Measurements from ENCODE around the gene MRPL43.

GRCh38 chr10:100962351-100963080, 24.8 kb downstream of the MRPL43 start:
- TF ChIP-seq ZNF274 (IDR thresholded peaks at IDR 0.05; ENCODE audit: low read depth, low read length) = no peak
- no peak for TF ChIP-seq POLR2A (IDR thresholded peaks at IDR 0.05; ENCODE audit: borderline replicate concordance, extremely low read depth, insufficient read depth, insufficient read length)
- no peak for TF ChIP-seq CTCF (IDR thresholded peaks at IDR 0.05 in 2 of 3, conservative IDR thresholded peaks at IDR 0.05 in 1 of 3; ENCODE audit: borderline replicate concordance in 1 of 3, insufficient read depth in 1 of 3, low read depth in 2 of 3, low read length in 2 of 3)
- no peak for TF ChIP-seq SRF (IDR thresholded peaks at IDR 0.05; ENCODE audit: low read depth)
- TF ChIP-seq SP1 (IDR thresholded peaks at IDR 0.05; ENCODE audit: low read depth) = no peak
- no peak for TF ChIP-seq POLR2AphosphoS5 (IDR thresholded peaks at IDR 0.05; ENCODE audit: low read depth, low read length)
- no peak for TF ChIP-seq RAD21 (IDR thresholded peaks at IDR 0.05; ENCODE audit: low read depth)
- no peak for TF ChIP-seq CEBPB (IDR thresholded peaks at IDR 0.05; ENCODE audit: low read depth)
- no peak for TF ChIP-seq JUND (IDR thresholded peaks at IDR 0.05)
- no peak for TF ChIP-seq CBX3 (IDR thresholded peaks at IDR 0.05; ENCODE audit: low read depth)
- TF ChIP-seq EZH2 (IDR thresholded peaks at IDR 0.05) = no peak
- TF ChIP-seq EGR1 (IDR thresholded peaks at IDR 0.05; ENCODE audit: low read depth) = no peak

All from HCT116 (cell line).